T-helper 1 cell treated with Interleukin-12 subunit alpha and Interleukin-12 subunit beta and Interleukin-4 antibody, amounts not matched to agents 30 ng/mL and 1 ng/mL, for 36 hours (primary cell): ENCODE data around the gene MCUR1. TPM values are rescaled to one million over a fixed set of nuclear protein-coding genes. Genes with fewer than 3 reads are reported as not detected.
"Not testable (repeated sequence)": the region's sequence is repeated elsewhere in the genome, so short reads cannot be mapped to it uniquely, and the experiment has no call there.

ENCODE experiments used
- intact Hi-C: fragments of 100-400 bp; cut with micrococcal nuclease; formaldehyde crosslinking; loops from one replicate; pipeline ENCODE4 v1.15.1; 2024
- total RNA-seq: library from RNA; stranded (reverse); gene quantifications from 2 replicates; pipeline ENCODE4 v1.2.3, GENCODE V29; 2022

Gene MCUR1
- total RNA-seq, 1 donor from 2014 or later = 16.4 TPM

GRCh38 chr6:13828656-13829301, 14.4 kb upstream of the MCUR1 start:
- intact Hi-C loops = not testable (repeated sequence)

- intact Hi-C loops = no loop called here
Observed at GRCh38 chr6:13827032-13827431, 12.7 kb upstream of the MCUR1 start.

- intact Hi-C loops = no loop called here
Observed at GRCh38 chr6:13825871-13826270, 11.5 kb upstream of the MCUR1 start.

- intact Hi-C loops = no loop called here
Observed at GRCh38 chr6:13818341-13818740, 4.0 kb upstream of the MCUR1 start.

GRCh38 chr6:13814938-13815575, 700 bp upstream of the MCUR1 start:
- intact Hi-C loops = loop anchor here (1.0 to 2.0 kb wide), 11 partner anchors 20 to 1430 kb away; partner anchors contain the start of genes CD83, GFOD1, NOL7 and SIRT5

GRCh38 chr6:13813621-13814175, 659 bp downstream of the MCUR1 start:
- intact Hi-C loops = loop anchor here (1.0 to 2.0 kb wide), 12 partner anchors 18 to 1431 kb away; partner anchors contain the start of genes CD83, GFOD1, NOL7 and SIRT5

GRCh38 chr6:13813026-13813425, 1.3 kb downstream of the MCUR1 start:
- intact Hi-C loops = loop anchor here (2.0 kb wide), 1 partner anchor 380 kb away; no protein-coding TSS in a partner anchor

- intact Hi-C loops = loop anchor here (2.0 kb wide), 1 partner anchor 380 kb away; no protein-coding TSS in a partner anchor
Observed at GRCh38 chr6:13812359-13812642, 2.1 kb downstream of the MCUR1 start.

- intact Hi-C loops = loop anchor here (2.0 kb wide), 1 partner anchor 379 kb away; no protein-coding TSS in a partner anchor
Observed at GRCh38 chr6:13811627-13812358, 2.6 kb downstream of the MCUR1 start.

GRCh38 chr6:13810688-13811446, 3.5 kb downstream of the MCUR1 start:
- intact Hi-C loops = no loop called here

GRCh38 chr6:13808801-13809200, 5.6 kb downstream of the MCUR1 start:
- intact Hi-C loops = no loop called here

GRCh38 chr6:13807696-13808095, 6.7 kb downstream of the MCUR1 start:
- intact Hi-C loops = no loop called here

- intact Hi-C loops = no loop called here
Observed at GRCh38 chr6:13803581-13803980, 10.8 kb downstream of the MCUR1 start.

- intact Hi-C loops = no loop called here
Observed at GRCh38 chr6:13800615-13801014, 13.7 kb downstream of the MCUR1 start.

- intact Hi-C loops = loop anchor here (5.0 to 10.0 kb wide), 3 partner anchors 126 to 442 kb away; partner anchors contain the start of genes RNF182 and SIRT5
Observed at GRCh38 chr6:13796781-13797180, 17.6 kb downstream of the MCUR1 start.

- intact Hi-C loops = loop anchor here (1.0 to 10.0 kb wide), 12 partner anchors 19 to 440 kb away; partner anchors contain the start of genes MCUR1, NOL7, RNF182 and SIRT5
Observed at GRCh38 chr6:13795041-13795750, 19.2 kb downstream of the MCUR1 start.

- intact Hi-C loops = loop anchor here (2.0 to 10.0 kb wide), 2 partner anchors 281 to 439 kb away; no protein-coding TSS in a partner anchor
Observed at GRCh38 chr6:13794184-13794583, 20.2 kb downstream of the MCUR1 start.

- intact Hi-C loops = loop anchor here (10.0 kb wide), 1 partner anchor 435 kb away; no protein-coding TSS in a partner anchor
Observed at GRCh38 chr6:13789746-13790145, 24.6 kb downstream of the MCUR1 start.

GRCh38 chr6:13788820-13789219, 25.5 kb downstream of the MCUR1 start:
- intact Hi-C loops = no loop called here

- intact Hi-C loops = no loop called here
Observed at GRCh38 chr6:13787137-13787536, 27.2 kb downstream of the MCUR1 start.
